Activated T-cell treated with anti-CD3 and anti-CD28 coated beads, Interleukin-2, amount 50 U/mL, for 72 hours (primary cell): ENCODE results near the gene SPANXB1. TPM values are rescaled to one million over a fixed set of nuclear protein-coding genes. Genes with fewer than 3 reads are reported as not detected.
"Not testable (repeated sequence)": the region's sequence is repeated elsewhere in the genome, so short reads cannot be mapped to it uniquely, and the experiment has no call there.

Source experiments
- ATAC-seq, 2 donors: fragments of 150-1000 bp; cut with Tn5 transposase; replicated peaks in 1 of 2; 2 replicates each; pipeline ENCODE4 v1.10.0; 2021; ENCODE audit warnings: moderate library complexity in 2 of 2, mild to moderate bottlenecking in 1 of 2
- DNase-seq, 2 donors: peaks; one replicate each; pipeline ENCODE4 v3.0.0; 2021 to 2022; ENCODE audit warnings: mixed read lengths in 1 of 2
- H3K27ac Mint-ChIP-seq: one replicate; pipeline ENCODE4 v1.8.0; 2022; ENCODE audit warnings: mild to moderate bottlenecking, moderate library complexity, mixed read lengths
- H3K27me3 Mint-ChIP-seq: one replicate; pipeline ENCODE4 v1.8.0; 2022; ENCODE audit warnings: low read depth, mixed read lengths
- H3K36me3 Mint-ChIP-seq, 2 donors: one replicate each; pipeline ENCODE4 v1.8.0; 2022; ENCODE audit warnings: mixed read lengths in 2 of 2, mild to moderate bottlenecking in 1 of 2; ENCODE audit not compliant: insufficient read depth in 2 of 2
- H3K4me1 Mint-ChIP-seq: one replicate; pipeline ENCODE4 v1.8.0; 2022; ENCODE audit warnings: low read depth, mixed read lengths
- H3K4me3 Mint-ChIP-seq, 2 donors: one replicate each; pipeline ENCODE4 v1.8.0; 2022; ENCODE audit warnings: mild to moderate bottlenecking in 2 of 2, mixed read lengths in 2 of 2, moderate library complexity in 2 of 2
- H3K9me3 Mint-ChIP-seq, 2 donors: one replicate each; pipeline ENCODE4 v1.8.0; 2022; ENCODE audit warnings: mixed read lengths in 2 of 2
- total RNA-seq, 2 donors: library from RNA; stranded (reverse); gene quantifications; one replicate each; pipeline ENCODE4 v1.2.3, GENCODE V29; 2022

Gene SPANXB1
- total RNA-seq, result not detected

GRCh38 chrX:141002568-141002967 is at the start of gene SPANXB1:
TSS of gene SPANXB1 (plus strand) at chrX:141002594. CDS start at chrX:141002694, 100 bp downstream.
- not testable (repeated sequence) for H3K36me3 Mint-ChIP-seq, H3K4me1 Mint-ChIP-seq, H3K4me3 Mint-ChIP-seq, DNase-seq, H3K27me3 Mint-ChIP-seq, H3K9me3 Mint-ChIP-seq, ATAC-seq, H3K27ac Mint-ChIP-seq

DNA sequence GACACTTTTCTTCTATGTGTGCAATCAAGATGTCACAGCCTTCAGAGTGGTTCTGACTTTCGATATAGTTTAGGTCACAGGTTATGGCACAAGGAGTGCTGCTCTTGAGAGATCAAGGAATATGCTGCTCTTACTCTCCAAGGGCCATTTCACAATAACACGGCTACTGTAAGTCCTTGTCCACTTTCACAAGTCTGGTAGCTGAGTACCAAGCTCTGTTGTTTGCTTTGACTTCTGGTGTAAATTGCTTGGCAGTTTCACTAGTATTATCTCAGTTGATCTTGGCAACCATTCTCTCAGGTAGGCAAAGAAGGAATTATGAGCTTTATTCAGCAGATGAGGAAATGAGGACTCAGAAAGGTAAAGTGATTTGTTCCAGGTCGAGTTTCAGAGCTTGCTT is 35.4 kb upstream of the SPANXB1 start:
- ATAC-seq, result no peak
- H3K4me3 Mint-ChIP-seq, result no peak overlapping the region
- H3K4me1 Mint-ChIP-seq, result no peaks in the 10 kb centered on the region
- no peak for DNase-seq
- H3K27ac Mint-ChIP-seq, result no peak overlapping the region
- peaks cover 13% of the 10 kb centered on the region for H3K27me3 Mint-ChIP-seq
- peaks cover 0 to 1% of the 10 kb centered on the region in 2 donors for H3K36me3 Mint-ChIP-seq
- no peaks in the 10 kb centered on the region for H3K9me3 Mint-ChIP-seq

DNA sequence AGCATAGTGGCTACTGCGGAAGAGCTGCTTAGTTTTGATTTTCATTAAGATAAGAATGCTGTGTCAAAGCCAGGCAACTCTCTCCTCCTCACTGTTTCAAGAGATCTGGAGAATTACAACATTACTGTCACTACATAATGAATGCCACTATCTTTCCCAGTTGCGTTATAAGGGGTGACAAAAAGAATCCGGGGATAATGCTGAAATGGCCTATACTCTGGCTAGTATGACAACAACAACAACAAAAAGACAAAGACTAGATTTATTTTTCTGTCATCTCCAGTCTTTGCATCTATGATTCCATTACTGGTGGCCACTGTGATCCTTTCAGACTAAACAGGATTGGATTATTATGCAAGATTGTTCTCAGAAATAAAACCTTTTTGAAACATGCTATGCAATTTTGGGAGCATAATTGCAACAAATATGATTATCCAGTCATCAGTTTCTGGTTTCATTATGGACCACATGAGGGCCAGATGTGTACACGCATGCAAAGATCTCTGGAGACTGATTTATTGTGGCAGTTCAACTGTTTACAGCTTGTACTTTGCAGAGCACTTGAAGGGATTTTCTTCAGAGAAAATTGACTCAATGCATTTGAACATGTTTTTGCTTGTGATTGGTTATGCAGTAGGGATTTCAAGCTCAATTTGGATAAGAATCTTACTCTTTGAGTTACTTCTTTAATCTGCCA is 31.1 kb upstream of the SPANXB1 start:
- H3K9me3 Mint-ChIP-seq, result peaks cover 0 to 2% of the 10 kb centered on the region in 2 donors
- DNase-seq (no peak), ATAC-seq (no peak)
- H3K4me1 Mint-ChIP-seq, result no peaks in the 10 kb centered on the region
- peaks cover 5% of the 10 kb centered on the region for H3K27me3 Mint-ChIP-seq
- peaks cover 0 to 1% of the 10 kb centered on the region in 2 donors for H3K36me3 Mint-ChIP-seq
- H3K27ac Mint-ChIP-seq, result no peak overlapping the region
- H3K4me3 Mint-ChIP-seq, result no peak overlapping the region

DNA sequence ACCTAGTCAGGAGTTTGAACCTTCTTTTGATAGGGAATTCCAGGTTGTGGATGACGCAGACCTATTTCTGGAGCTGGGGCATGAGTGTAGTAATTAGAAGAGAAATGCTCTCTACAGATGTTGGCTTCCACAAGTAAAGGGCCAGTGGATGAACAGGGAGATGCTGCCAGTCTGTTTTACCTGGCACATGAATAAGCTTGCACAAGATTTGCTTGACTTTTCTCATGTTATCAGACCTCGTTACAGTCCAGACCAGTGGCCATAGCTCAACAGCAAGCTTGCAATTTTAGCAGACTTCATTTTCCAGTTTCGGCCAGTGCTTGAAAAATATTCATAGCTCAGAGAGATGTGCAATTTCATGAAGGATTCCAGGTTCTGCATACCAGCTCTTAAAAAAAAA is 26.9 kb upstream of the SPANXB1 start:
- H3K4me3 Mint-ChIP-seq, result no peak overlapping the region
- no peaks in the 10 kb centered on the region for H3K36me3 Mint-ChIP-seq
- no peaks in the 10 kb centered on the region for H3K4me1 Mint-ChIP-seq
- DNase-seq (no peak), ATAC-seq (no peak)
- H3K27me3 Mint-ChIP-seq, result no peaks in the 10 kb centered on the region
- peaks cover 0 to 5% of the 10 kb centered on the region in 2 donors for H3K9me3 Mint-ChIP-seq
- H3K27ac Mint-ChIP-seq, result no peak overlapping the region

DNA sequence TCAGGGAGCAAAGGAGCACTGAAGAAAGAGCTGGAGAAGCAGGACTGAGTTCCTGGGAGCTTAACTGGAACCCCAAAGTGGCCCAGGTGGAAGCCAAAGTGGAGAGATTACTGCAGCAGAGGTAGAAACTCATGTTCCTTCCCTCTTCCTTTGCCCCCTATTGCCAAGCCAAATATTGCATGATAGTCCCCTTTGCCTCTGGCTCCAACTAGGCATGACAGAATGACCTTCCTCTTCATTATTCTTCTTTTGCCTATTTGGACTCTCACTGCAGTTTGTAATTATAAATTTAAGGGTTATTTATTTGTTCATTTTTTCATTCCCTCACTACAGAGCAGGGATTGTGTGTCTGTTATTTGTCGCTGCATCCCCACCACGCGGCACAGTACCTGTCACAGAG is 22.1 kb upstream of the SPANXB1 start:
- ATAC-seq (no peak), DNase-seq (no peak)
- Mint-ChIP-seq H3K36me3 (no peaks in the 10 kb centered on the region), H3K4me3 (no peak overlapping the region), H3K4me1 (no peaks in the 10 kb centered on the region), H3K27ac (no peak overlapping the region), H3K9me3 (peaks cover 0 to 4% of the 10 kb centered on the region in 2 donors), H3K27me3 (peaks cover 6% of the 10 kb centered on the region)

DNA sequence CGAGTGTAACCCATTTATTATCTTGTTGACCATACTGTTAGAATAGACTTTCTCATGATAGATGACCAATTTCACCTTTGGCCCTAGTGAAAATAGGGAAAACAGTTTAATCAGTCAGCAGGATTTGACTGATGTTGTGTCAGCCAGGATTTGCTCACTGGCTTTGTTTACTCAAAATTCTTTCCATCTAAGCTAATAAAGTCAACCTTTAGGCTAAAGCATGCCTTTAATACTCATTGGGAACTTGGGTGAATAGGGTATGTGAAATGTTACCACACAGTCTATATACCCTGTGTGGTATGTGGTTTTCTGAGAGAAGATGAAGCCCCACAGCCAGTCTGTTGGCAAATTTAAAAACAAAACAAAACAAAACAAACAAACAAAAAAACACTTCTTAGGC is 18.7 kb upstream of the SPANXB1 start:
- DNase-seq, result no peak
- H3K9me3 Mint-ChIP-seq, result peaks cover 0 to 2% of the 10 kb centered on the region in 2 donors
- no peak overlapping the region for H3K4me3 Mint-ChIP-seq
- H3K36me3 Mint-ChIP-seq, result no peaks in the 10 kb centered on the region
- peaks cover 6% of the 10 kb centered on the region for H3K27me3 Mint-ChIP-seq
- H3K4me1 Mint-ChIP-seq, result no peaks in the 10 kb centered on the region
- H3K27ac Mint-ChIP-seq, result no peak overlapping the region
- ATAC-seq, result no peak

DNA sequence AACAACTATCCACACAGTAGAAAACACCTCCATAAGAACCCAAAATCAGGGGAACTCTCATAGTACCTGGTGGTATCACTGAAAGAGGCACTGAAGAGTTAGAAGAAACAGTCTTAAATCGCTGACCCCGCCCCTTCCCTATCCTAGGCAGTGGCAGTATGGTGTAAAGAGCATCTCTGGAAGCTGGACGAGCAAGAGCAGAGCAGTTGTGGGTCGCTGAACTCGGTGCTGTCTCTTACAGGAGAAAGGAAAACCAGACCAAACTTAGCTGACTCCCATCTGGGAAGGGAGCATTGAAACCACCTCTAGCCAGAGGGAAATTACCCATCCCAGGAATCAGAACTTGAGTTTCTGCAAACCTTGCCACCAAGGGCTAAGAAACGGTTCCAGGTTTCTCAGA is 2.8 kb downstream of the SPANXB1 start:
- ATAC-seq, H3K36me3 Mint-ChIP-seq, H3K9me3 Mint-ChIP-seq, DNase-seq, H3K4me3 Mint-ChIP-seq, H3K27ac Mint-ChIP-seq, H3K4me1 Mint-ChIP-seq, H3K27me3 Mint-ChIP-seq: not testable (repeated sequence)

- not testable (repeated sequence) for H3K27ac Mint-ChIP-seq, H3K27me3 Mint-ChIP-seq, H3K4me3 Mint-ChIP-seq, H3K36me3 Mint-ChIP-seq, ATAC-seq, H3K9me3 Mint-ChIP-seq, H3K4me1 Mint-ChIP-seq, DNase-seq
Measured at GRCh38 chrX:141044246-141044645, 41.9 kb downstream of the SPANXB1 start.

DNA sequence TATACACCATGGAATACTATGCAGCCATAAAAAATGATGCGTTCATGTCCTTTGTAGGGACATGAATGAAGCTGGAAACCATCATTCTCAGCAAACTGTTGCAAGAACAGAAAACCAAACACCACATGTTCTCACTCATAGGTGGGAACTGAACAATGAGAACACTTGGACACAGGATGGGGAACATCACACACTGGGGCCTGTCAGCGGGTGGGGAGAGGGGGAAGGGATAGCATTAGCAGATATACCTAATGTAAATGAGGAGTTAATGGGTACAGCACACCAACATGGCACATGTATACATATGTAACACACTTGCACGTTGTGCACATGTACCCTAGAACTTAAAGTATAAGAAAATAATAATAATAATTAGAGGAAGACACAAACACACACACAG is 47.5 kb downstream of the SPANXB1 start:
- not testable (repeated sequence) for H3K27me3 Mint-ChIP-seq, H3K4me3 Mint-ChIP-seq, H3K4me1 Mint-ChIP-seq, H3K27ac Mint-ChIP-seq, H3K36me3 Mint-ChIP-seq, H3K9me3 Mint-ChIP-seq, ATAC-seq, DNase-seq

GRCh38 chrX:141052098-141052497 is 49.7 kb downstream of the SPANXB1 start:
- DNase-seq, H3K27ac Mint-ChIP-seq, H3K9me3 Mint-ChIP-seq, H3K36me3 Mint-ChIP-seq, H3K4me3 Mint-ChIP-seq, H3K4me1 Mint-ChIP-seq, H3K27me3 Mint-ChIP-seq, ATAC-seq: not testable (repeated sequence)

Other genes starting within 250 kb of the SPANXB1 start
- 1 to 10 TPM; 2.3 to 5.8 TPM for gene LDOC1, start 174.5 kb downstream of the SPANXB1 start, total RNA-seq
- gene SPANXC, start 239.9 kb downstream of the SPANXB1 start, total RNA-seq, result not detected